Activated CD4-positive, CD25-positive, alpha-beta regulatory T cell treated with anti-CD3 and anti-CD28 coated beads, Interleukin-2, amount 50 U/mL, for 72 hours (primary cell): Measurements from ENCODE around the gene IL18R1.

ENCODE experiments used
- DNase-seq: peaks from one replicate; pipeline ENCODE4 v3.0.0; 2021

IL18R1 gene

DNA sequence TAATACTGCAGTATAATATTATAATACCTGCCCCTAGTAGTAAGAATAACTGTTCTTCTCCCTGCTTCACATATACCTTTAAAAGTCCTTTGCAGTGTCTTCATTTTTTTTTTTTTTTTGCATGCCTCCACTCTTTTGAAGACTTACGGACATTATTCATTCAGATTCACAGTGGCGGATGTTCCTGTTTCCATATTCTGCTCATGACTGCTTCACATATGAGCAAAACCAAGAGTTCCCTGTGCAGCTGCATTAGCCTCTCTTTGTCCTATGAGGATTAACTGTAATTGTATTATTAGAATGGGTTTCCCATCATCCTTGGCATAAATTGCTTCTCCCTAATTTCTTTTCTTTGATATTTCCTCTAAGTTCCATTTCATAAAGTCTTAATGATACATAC, 80.1 kb downstream of the IL18R1 start:
- no peak for DNase-seq

- DNase-seq, result no peak
These were observed 80.7 kb downstream of the IL18R1 start for GRCh38 chr2:102436323-102436722.

DNA sequence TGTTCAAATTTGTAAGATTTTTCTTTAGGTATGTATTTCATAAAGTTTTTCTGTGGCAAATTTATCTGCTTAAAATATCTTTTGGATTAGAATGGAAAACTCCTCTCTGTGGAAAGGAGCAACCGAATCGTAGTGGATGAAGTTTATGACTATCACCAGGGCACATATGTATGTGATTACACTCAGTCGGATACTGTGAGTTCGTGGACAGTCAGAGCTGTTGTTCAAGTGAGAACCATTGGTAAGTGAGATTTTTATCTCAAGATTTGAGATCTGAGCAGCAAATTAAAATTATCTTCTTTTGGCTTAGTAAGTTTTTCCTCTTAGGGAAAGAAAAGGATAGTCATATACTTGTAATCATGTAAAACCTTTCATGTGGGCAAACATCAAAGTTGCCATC, 81.5 kb downstream of the IL18R1 start:
- no peak for DNase-seq

DNA sequence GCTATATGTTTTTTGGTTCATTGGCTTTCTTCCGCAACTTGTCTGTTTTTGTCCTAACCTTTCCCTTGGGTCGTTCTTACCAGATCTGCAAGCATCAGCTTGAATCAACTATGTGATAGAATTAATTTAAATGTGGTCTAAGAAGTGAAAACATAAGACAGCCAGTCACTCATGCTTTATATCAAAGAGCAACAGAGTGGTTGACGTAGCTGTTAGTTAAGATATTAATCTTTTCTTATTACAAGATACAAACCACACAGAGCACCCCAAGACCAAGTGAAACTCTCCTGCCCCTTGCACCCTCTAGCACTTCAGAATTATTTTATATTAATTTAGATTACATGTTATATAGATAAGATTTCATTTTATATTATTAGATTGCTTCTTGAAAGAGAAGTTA, 82.5 kb downstream of the IL18R1 start:
- DNase-seq, result no peak

GRCh38 chr2:102438578-102438977, 83.0 kb downstream of the IL18R1 start:
- DNase-seq, result no peak

DNA sequence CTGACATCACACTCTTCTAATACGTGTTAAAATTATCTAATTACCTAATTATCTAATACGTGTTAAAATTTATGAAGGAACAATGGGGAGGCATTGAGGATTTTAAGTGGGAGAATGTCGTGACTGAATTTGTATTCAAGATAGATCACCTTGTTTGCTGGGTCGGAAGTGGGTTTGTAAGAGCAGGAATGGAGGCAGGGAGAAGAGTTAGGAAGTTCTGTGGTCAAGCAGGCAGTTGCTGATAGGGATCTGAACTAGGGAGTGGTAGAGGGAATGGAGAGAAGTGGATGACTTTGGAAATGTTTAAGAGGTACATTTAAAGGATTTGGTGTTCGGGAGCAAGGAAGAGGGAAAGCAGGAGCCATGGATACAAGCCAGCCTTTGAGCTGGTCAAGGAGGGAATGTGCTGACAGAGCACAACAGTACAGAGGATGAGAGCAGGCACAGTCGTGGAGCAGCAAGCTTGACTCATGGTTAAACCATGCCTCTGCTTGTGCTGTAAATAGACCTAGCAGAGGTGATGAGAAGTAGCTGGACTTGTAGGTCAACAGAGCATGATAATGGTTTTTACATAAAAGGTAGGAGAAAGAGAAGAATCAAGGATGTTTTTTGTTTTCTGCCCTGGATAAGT, 83.6 kb downstream of the IL18R1 start:
- no peak for DNase-seq

GRCh38 chr2:102442967-102443828, 87.6 kb downstream of the IL18R1 start:
- no peak for DNase-seq

GRCh38 chr2:102444233-102444632, 88.6 kb downstream of the IL18R1 start:
- DNase-seq, result no peak

- no peak for DNase-seq
These were observed 91.3 kb downstream of the IL18R1 start for GRCh38 chr2:102446936-102447335.
